ENCODE results near the gene CPA1.

Gene CPA1

GRCh38 chr7:130397051-130397757 is 16.9 kb downstream of the CPA1 start:
- no peak for DNase-seq

GRCh38 chr7:130397758-130398073 is 17.4 kb downstream of the CPA1 start:
- no peak for DNase-seq

- DNase-seq: no peak
These were observed 18.3 kb downstream of the CPA1 start for GRCh38 chr7:130398526-130399090.

- no peak for DNase-seq
These were observed 19.9 kb downstream of the CPA1 start for GRCh38 chr7:130400120-130400572.

GRCh38 chr7:130401101-130401500 is 20.8 kb downstream of the CPA1 start:
- DNase-seq: no peak

- DNase-seq: no peak
These were observed 21.3 kb downstream of the CPA1 start for GRCh38 chr7:130401578-130401977.

- DNase-seq: no peak
These were observed 24.7 kb downstream of the CPA1 start for GRCh38 chr7:130405003-130405402.

- DNase-seq: no peak
These were observed 28.9 kb downstream of the CPA1 start for GRCh38 chr7:130409067-130409711.

- no peak for DNase-seq
These were observed 29.4 kb downstream of the CPA1 start for GRCh38 chr7:130409712-130410072.

GRCh38 chr7:130410868-130411541 is 30.7 kb downstream of the CPA1 start:
- DNase-seq: no peak

- no peak for DNase-seq
These were observed 32.9 kb downstream of the CPA1 start for GRCh38 chr7:130413201-130413600.

GRCh38 chr7:130415006-130415405 is 34.7 kb downstream of the CPA1 start:
- DNase-seq: no peak

GRCh38 chr7:130417213-130417612 is 36.9 kb downstream of the CPA1 start:
- DNase-seq: no peak

- DNase-seq: no peak
These were observed 38.0 kb downstream of the CPA1 start for GRCh38 chr7:130418306-130418705.

- DNase-seq: no peak
These were observed 39.4 kb downstream of the CPA1 start for GRCh38 chr7:130419658-130420057.

- DNase-seq: no peak
These were observed 40.8 kb downstream of the CPA1 start for GRCh38 chr7:130420943-130421578.

GRCh38 chr7:130421684-130422083 is 41.4 kb downstream of the CPA1 start:
- DNase-seq: no peak

- DNase-seq: no peak
These were observed 43.3 kb downstream of the CPA1 start for GRCh38 chr7:130423501-130424037.

- DNase-seq: no peak
These were observed 45.5 kb downstream of the CPA1 start for GRCh38 chr7:130425796-130426195.

GRCh38 chr7:130426564-130426963 is 46.3 kb downstream of the CPA1 start:
- DNase-seq: no peak

- DNase-seq: no peak
These were observed 48.7 kb downstream of the CPA1 start for GRCh38 chr7:130429019-130429418.

GRCh38 chr7:130430115-130430514 is 49.8 kb downstream of the CPA1 start:
- no peak for DNase-seq

Measured in stimulated activated naive CD4-positive, alpha-beta T cell treated with Interleukin-2 at 50 U/mL for 16 hours (primary cell).